A673 (cell line): ENCODE results near the gene STARD13. TPM values are rescaled to one million over a fixed set of nuclear protein-coding genes. Genes with fewer than 3 reads are reported as not detected.

Source experiments
- BruUV-seq: library from RNA; stranded (reverse); fragments of 400-500 nt; replicated peaks from 2 replicates; lab custom pipeline; 2021; lab: Mats Ljungman, UMichigan
- CTCF ChIA-PET: fragments of 300-600 bp; sonication (Branson Sonifier 250); formaldehyde crosslinking; loops from one replicate; lab custom pipeline; 2022; ENCODE audit warnings: antibody characterized with exemption; lab: Charles Lee
- POLR2A ChIA-PET: fragments of 300-600 bp; sonication (Branson Sonifier 250); formaldehyde crosslinking; loops from one replicate; lab custom pipeline; 2022; ENCODE audit warnings: antibody characterized with exemption; ENCODE audit not compliant: low non-redundant PET; lab: Charles Lee
- DNase-seq: peaks from one replicate; pipeline ENCODE4 v3.0.0-alpha.2; 2015; ENCODE audit warnings: low spot score
- H3K27ac ChIP-seq: fragments of 200-600 bp; sonication (generic); 2 replicates; pipeline ENCODE4 v1.5.1; 2016; ENCODE audit warnings: mixed run types, low read depth, mild to moderate bottlenecking, mixed read lengths, antibody characterized with exemption, low read length; ENCODE audit not compliant: poor library complexity, severe bottlenecking
- H3K27me3 ChIP-seq: fragments of 200-600 bp; sonication (generic); replicated peaks from 2 replicates; pipeline ENCODE4 v1.6.1; 2017; ENCODE audit warnings: mixed run types, low read depth, mild to moderate bottlenecking, mixed read lengths, antibody characterized with exemption, low read length; ENCODE audit not compliant: insufficient read depth, poor library complexity
- H3K36me3 ChIP-seq: fragments of 200-600 bp; sonication (generic); 2 replicates; pipeline ENCODE4 v1.6.1; 2016; ENCODE audit warnings: mixed run types, mild to moderate bottlenecking, mixed read lengths, antibody characterized with exemption, low read length; ENCODE audit not compliant: insufficient read depth, poor library complexity, severe bottlenecking
- H3K4me1 ChIP-seq: fragments of 200-600 bp; sonication (generic); 2 replicates; pipeline ENCODE4 v1.6.1; 2017; ENCODE audit warnings: mixed run types, mild to moderate bottlenecking, mixed read lengths, antibody characterized with exemption, low read length; ENCODE audit not compliant: insufficient read depth, poor library complexity, severe bottlenecking
- H3K4me3 ChIP-seq: fragments of 200-600 bp; sonication (generic); 2 replicates; pipeline ENCODE4 v1.5.1; 2016; ENCODE audit warnings: low read depth, mixed run types, mild to moderate bottlenecking, mixed read lengths, low read length; ENCODE audit not compliant: poor library complexity, severe bottlenecking
- H3K9me3 ChIP-seq: fragments of 200-600 bp; sonication (generic); 2 replicates; pipeline ENCODE4 v1.6.1; 2016; ENCODE audit warnings: mixed run types, low read depth, mild to moderate bottlenecking, mixed read lengths, antibody characterized with exemption, low read length; ENCODE audit not compliant: poor library complexity, severe bottlenecking
- CTCF ChIP-seq: fragments of 300-800, 200-600 bp; sonication (generic); conservative IDR thresholded peaks from 2 replicates; pipeline ENCODE4 v1.5.1; 2017; ENCODE audit warnings: low read depth, mild to moderate bottlenecking, antibody characterized with exemption, low read length, moderate library complexity, mixed read lengths
- EZH2 ChIP-seq: fragments of 200-600 bp; sonication (generic); IDR thresholded peaks from 2 replicates; pipeline ENCODE4 v1.6.1; 2017; ENCODE audit warnings: borderline replicate concordance, low read depth, mild to moderate bottlenecking, mixed read lengths, antibody characterized with exemption, low read length; ENCODE audit not compliant: poor library complexity, severe bottlenecking
- intact Hi-C: fragments of 100-400 bp; cut with micrococcal nuclease; formaldehyde crosslinking; loops from one replicate; pipeline ENCODE4 v1.10.0; 2022; ENCODE audit not compliant: unreplicated experiment
- total RNA-seq: library from RNA; stranded (reverse); gene quantifications from 2 replicates; pipeline ENCODE4 v1.2.3, GENCODE V29; 2021

STARD13 gene
- total RNA-seq, 1 experiment from 2014 or later, result 45.7 TPM

GRCh38 chr13:33322965-33323668 lies 37.6 kb upstream of the STARD13 start:
- intact Hi-C loops, result no loop called here
- peak; percentile 66 for DNase-seq
- H3K36me3 ChIP-seq, result no peaks in the 10 kb centered on the region
- H3K4me1 ChIP-seq, result peaks cover 17% of the 10 kb centered on the region
- no peak overlapping the region for H3K4me3 ChIP-seq
- no TSS peak for BruUV-seq
- ChIA-PET CTCF (no interaction called here), POLR2A (no interaction called here)
- no peak overlapping the region for H3K27ac ChIP-seq
- TF ChIP-seq CTCF (no peak), EZH2 (no peak)
- H3K27me3 ChIP-seq, result no peaks in the 10 kb centered on the region
- H3K9me3 ChIP-seq, result peaks cover under 1% of the 10 kb centered on the region

DNA sequence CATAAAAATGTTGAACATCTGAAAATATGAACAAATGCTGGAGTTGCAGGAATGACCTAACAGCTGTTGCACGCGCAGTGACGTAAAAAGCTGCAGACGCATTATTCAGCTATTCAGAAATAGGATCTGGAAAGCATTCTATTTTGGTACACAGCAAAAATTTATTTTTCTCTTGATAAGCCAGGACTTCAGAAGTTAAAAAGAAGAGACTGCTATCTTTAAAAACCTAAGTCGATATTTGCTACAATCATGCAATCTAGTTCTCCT lies 36.9 kb upstream of the STARD13 start:
- ChIA-PET CTCF (no interaction called here), POLR2A (no interaction called here)
- TF ChIP-seq CTCF, result no peak
- TF ChIP-seq EZH2, result no peak
- no peak overlapping the region for H3K4me3 ChIP-seq
- no TSS peak for BruUV-seq
- no peak for DNase-seq
- H3K9me3 ChIP-seq, result peaks cover 4% of the 10 kb centered on the region
- H3K4me1 ChIP-seq, result peaks cover 17% of the 10 kb centered on the region
- H3K27me3 ChIP-seq, result no peaks in the 10 kb centered on the region
- no peak overlapping the region for H3K27ac ChIP-seq
- intact Hi-C loops, result no loop called here
- H3K36me3 ChIP-seq, result no peaks in the 10 kb centered on the region

DNA sequence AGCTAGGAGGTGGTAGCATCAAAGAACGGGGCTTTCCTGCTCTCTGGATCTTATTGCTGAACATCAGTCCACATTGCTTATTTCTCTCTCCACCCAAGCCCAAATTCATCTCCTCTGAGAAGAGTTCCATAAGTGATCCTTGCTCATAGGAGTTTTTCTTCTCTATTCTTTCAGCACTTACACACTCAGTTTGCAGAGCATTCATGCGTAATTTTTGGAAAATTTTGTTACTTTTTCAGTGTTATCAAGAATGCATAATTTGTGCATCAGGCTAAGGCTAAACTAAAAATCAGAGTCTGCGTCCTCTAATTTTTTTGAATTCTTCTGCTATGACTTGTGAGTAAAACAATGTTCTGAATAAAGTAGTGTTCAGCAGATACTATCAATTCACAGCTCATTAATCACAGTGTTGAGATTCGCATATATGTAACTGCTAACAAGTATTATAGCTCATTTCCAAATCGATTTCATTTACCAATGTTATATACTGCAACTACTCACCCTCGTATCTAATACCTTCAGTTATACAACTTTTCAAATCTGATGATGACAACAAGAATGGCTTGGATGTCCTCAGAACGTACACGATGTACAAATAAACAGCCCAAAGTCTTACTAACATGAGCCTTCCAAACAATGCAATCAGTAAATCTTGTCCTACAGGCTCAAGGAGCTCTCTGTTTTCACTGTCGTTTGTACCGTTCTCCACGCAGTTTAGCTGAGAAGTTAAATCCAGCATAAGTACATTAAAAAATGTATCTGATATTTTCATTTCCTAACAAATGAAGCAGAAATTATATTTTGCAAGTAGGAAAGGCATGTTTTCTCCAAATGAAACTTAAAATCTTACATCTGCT lies 36.4 kb upstream of the STARD13 start:
- ChIA-PET CTCF (no interaction called here), POLR2A (no interaction called here)
- Histone ChIP-seq H3K27me3 (no peaks in the 10 kb centered on the region), H3K36me3 (no peaks in the 10 kb centered on the region), H3K9me3 (peaks cover 4% of the 10 kb centered on the region), H3K27ac (no peak overlapping the region), H3K4me1 (peaks cover 17% of the 10 kb centered on the region), H3K4me3 (no peak overlapping the region)
- DNase-seq, result no peak
- no TSS peak for BruUV-seq
- no peak for TF ChIP-seq EZH2
- no peak for TF ChIP-seq CTCF
- intact Hi-C loops, result no loop called here
